Measurements from ENCODE around the gene IRS1. TPM values are rescaled to one million over a fixed set of nuclear protein-coding genes. Genes with fewer than 3 reads are reported as not detected.

Gene IRS1
- total RNA-seq, 3 donors from 2014 or later = 8.1 to 29.0 (median 13.5) TPM

DNA sequence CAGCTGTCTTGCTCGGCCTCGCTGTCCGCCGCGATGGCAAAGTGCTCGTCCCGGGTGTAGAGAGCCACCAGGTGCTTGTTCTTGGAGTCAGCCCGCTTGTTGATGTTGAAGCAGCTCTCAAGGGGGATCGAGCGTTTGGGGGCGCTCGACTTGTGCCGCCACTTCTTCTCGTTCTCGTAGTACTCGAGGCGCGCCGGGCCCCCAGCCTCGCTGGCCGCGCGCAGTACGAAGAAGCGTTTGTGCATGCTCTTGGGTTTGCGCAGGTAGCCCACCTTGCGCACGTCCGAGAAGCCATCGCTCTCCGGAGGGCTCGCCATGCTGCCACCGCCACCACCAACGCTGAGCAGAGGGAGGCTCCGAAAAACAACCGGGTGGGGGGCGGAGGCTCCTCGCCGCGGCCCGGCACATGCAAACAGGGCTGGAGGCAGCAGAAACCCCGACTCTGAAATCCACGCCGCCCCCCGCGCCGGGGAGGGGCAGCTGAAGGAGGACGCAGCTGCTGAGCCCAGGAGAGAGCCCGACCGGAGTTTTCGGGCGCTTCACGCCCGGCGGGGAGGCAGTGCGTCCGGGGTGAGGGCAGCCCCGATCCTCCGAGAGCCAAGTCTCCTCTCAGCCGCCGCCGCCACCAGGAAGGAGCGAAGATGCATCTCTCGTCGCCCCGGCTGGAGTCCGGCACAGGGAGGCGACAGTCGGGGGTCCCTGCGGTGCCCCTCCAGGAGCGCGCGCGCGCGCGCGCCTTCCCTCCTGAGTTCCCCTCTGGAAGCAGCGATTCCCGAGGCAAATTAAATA is 1.0 kb downstream of the IRS1 start:
- TF ChIP-seq, protein P1, sequence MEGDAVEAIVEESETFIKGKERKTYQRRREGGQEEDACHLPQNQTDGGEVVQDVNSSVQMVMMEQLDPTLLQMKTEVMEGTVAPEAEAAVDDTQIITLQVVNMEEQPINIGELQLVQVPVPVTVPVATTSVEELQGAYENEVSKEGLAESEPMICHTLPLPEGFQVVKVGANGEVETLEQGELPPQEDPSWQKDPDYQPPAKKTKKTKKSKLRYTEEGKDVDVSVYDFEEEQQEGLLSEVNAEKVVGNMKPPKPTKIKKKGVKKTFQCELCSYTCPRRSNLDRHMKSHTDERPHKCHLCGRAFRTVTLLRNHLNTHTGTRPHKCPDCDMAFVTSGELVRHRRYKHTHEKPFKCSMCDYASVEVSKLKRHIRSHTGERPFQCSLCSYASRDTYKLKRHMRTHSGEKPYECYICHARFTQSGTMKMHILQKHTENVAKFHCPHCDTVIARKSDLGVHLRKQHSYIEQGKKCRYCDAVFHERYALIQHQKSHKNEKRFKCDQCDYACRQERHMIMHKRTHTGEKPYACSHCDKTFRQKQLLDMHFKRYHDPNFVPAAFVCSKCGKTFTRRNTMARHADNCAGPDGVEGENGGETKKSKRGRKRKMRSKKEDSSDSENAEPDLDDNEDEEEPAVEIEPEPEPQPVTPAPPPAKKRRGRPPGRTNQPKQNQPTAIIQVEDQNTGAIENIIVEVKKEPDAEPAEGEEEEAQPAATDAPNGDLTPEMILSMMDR (IDR thresholded peaks at IDR 0.05) = no peak
- DNase-seq (peak; percentile 68 to 77 (median 69)), ATAC-seq (peak; percentile 29)
- no peaks in the 10 kb centered on the region for H3K9me3 ChIP-seq
- peaks cover 18% of the 10 kb centered on the region for H3K4me1 ChIP-seq (ENCODE audit: low read depth)
- H3K4me3 ChIP-seq = peak overlapping the region; percentile 33
- H3K36me3 ChIP-seq (ENCODE audit: low read depth) = no peaks in the 10 kb centered on the region
- intact Hi-C loops (cut with DNase I, micrococcal nuclease) = loop anchor here (10.0 kb wide), 2 partner anchors 64 to 144 kb away; no protein-coding TSS in a partner anchor

DNA sequence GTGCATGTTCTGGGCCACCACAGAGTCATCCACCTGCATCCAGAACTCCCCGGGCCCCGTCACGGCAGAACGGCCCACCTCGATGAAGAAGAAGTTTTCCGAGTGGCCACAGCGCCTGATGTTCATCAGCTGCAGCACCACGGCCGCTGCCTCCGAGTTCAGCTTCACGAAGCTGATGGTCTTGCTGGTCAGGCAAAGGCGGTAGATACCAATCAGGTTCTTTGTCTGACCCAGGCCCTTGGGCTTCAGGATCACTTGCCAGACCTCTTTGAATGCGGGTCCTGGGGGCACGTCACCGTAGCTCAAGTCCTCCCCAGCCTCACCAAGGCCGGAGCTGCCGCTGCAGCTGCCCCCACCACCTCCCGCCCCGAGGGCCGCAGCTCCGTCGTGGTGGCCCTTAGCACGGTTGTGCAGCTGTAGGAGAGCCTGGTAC is 1.6 kb downstream of the IRS1 start:
- no peaks in the 10 kb centered on the region for H3K9me3 ChIP-seq
- peaks cover 18% of the 10 kb centered on the region for H3K4me1 ChIP-seq (ENCODE audit: low read depth)
- H3K4me3 ChIP-seq = no peak overlapping the region
- DNase-seq (peak in 1 of 3 donors; percentile 59), ATAC-seq (no peak)
- intact Hi-C loops (cut with DNase I, micrococcal nuclease) = loop anchor here (10.0 kb wide), 2 partner anchors 63 to 143 kb away; no protein-coding TSS in a partner anchor
- TF ChIP-seq, protein P1 (IDR thresholded peaks at IDR 0.05) = no peak
- H3K36me3 ChIP-seq (ENCODE audit: low read depth) = no peaks in the 10 kb centered on the region

DNA sequence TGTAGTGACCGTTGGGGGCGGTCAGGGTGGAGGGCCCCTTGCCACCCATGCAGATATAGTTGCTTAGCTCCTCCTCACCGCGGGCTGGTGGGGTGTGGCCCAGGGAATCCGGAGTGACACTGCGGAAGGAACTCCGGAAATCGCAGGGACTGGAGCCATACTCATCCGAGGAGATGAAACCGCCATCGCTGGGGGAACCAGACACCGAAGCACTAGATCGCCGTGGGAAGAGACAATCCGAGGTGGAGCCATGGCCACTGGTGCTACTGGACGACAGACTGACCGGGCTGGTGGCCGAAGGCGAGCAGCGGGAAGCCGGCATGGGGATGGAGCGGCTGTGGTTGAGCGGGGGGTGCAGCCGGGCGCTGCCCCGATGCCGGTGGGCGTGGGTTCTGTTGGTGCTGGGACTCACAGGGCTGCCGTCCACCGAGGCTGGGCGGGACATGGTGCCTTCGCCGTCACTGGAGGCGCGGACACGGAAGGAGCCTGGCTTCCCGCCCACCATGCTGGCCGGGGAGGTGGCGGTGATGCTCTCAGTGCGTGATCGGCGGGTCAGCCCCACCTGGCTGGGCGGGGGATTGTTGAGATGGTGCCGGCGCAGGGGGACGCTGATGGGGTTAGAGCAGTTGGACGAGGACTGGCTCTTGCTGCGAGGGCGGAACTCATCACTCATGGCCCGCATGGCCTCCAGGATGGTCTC is 2.2 kb downstream of the IRS1 start:
- intact Hi-C loops (cut with DNase I, micrococcal nuclease) = loop anchor here (10.0 kb wide), 2 partner anchors 63 to 143 kb away; no protein-coding TSS in a partner anchor
- TF ChIP-seq, protein P1 (IDR thresholded peaks at IDR 0.05) = no peak
- ATAC-seq (no peak), DNase-seq (peak; percentile 22 to 64 (median 49))
- no peaks in the 10 kb centered on the region for H3K9me3 ChIP-seq
- no peaks in the 10 kb centered on the region for H3K36me3 ChIP-seq (ENCODE audit: low read depth)
- no peak overlapping the region for H3K4me3 ChIP-seq
- H3K4me1 ChIP-seq (ENCODE audit: low read depth) = peaks cover 18% of the 10 kb centered on the region

DNA sequence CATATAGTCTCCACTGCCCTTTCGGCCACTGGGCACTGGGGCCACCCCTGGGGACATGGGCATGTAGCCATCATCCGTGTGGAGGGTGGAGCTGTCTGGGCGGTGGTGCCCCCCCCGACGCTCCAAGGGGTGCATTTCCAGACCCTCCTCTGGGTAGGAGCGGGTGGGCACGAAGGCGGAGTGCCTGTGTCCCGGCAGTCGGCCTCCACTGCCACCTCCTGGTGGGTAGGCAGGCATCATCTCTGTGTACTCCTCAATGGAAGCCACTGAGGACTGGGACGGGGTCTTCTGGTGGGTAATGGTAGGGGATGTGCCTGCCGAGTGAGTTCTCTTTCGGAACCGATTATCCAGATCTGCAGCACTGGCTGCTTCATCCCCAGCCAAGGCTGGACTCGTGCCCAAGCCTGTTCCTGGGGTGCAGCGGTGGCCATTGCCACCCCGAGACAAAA is 2.8 kb downstream of the IRS1 start:
- TF ChIP-seq, protein P1 (IDR thresholded peaks at IDR 0.05) = no peak
- no peak overlapping the region for H3K4me3 ChIP-seq
- intact Hi-C loops (cut with DNase I, micrococcal nuclease) = loop anchor here (10.0 kb wide), 2 partner anchors 62 to 142 kb away; no protein-coding TSS in a partner anchor
- no peaks in the 10 kb centered on the region for H3K9me3 ChIP-seq
- DNase-seq (peak; percentile 35 to 51 (median 50)), ATAC-seq (no peak)
- H3K4me1 ChIP-seq (ENCODE audit: low read depth) = peaks cover 21% of the 10 kb centered on the region
- no peaks in the 10 kb centered on the region for H3K36me3 ChIP-seq (ENCODE audit: low read depth)

DNA sequence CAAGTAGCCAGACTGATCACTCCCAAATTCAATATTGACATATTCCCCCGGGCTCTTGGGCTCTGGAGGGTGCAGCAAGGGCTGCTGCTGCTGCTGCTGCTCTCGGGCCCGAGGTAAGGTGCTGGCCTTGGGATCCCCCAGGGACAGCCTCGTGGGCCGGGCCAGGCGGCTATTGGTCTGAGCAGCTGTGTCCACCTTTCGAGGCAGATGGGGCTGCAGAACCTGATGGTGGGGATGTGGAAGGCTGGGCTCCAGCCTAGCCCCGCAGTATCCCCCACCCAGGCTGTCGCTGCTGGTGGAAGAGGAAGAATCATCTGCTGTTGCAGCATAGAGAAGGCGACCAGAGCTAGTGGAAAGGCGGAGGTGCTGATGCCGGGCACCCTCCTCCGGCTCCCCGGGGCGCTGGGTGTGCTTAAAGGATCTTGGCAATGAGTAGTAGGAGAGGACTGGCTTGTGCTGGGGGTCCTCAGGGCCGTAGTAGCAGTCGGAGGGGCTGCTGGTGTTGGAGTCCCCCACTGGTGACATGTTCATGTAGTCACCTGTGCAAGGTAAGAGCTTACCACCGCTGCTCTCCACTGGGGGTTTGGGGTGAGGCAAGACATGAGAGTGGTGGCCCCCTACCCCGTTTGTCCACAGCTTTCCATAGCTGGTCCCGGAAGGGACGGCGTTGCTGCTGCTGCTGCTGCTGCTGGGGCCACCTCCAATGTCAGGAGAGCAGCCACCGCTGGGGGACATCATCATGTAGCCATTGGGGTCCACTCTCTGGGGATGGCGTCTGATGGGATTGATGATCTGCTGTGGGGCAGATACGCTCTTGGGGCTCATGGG is 3.4 kb downstream of the IRS1 start:
- TF ChIP-seq, protein P1 (IDR thresholded peaks at IDR 0.05) = no peak
- DNase-seq = peak in 1 of 3 donors; percentile 53
- no peak for ATAC-seq
- intact Hi-C loops (cut with DNase I, micrococcal nuclease) = loop anchor here (10.0 kb wide), 2 partner anchors 61 to 141 kb away; no protein-coding TSS in a partner anchor
- Histone ChIP-seq H3K9me3 (no peaks in the 10 kb centered on the region), H3K4me1 (ENCODE audit: low read depth) (peaks cover 16% of the 10 kb centered on the region), H3K36me3 (ENCODE audit: low read depth) (no peaks in the 10 kb centered on the region), H3K4me3 (no peak overlapping the region)
